Left renal cortex interstitium (tissue), 4 donors: Measurements from ENCODE around the gene MOSPD3. TPM values are rescaled to one million over a fixed set of nuclear protein-coding genes. Genes with fewer than 3 reads are reported as not detected.

Source experiments
- DNase-seq, 4 donors: peaks; one replicate each; pipeline ENCODE4 v3.0.0-alpha.2; 2013; ENCODE audit warnings: low read depth in 4 of 4, low spot score in 2 of 4, missing footprints in 1 of 4
- polyA plus RNA-seq, 4 donors: library from polyadenylated mRNA; unstranded; fragments of 120-200 nt; gene quantifications; one replicate each; pipeline ENCODE4 v1.2.1, GENCODE V29; 2013; ENCODE audit not compliant: insufficient read length in 4 of 4

MOSPD3 gene
- polyA plus RNA-seq, 4 donors, result 22.9 to 35.8 (median 29.9) TPM

- no peak for DNase-seq
Observed at GRCh38 chr7:100588438-100588837, 23.9 kb upstream of the MOSPD3 start.

GRCh38 chr7:100589341-100589947, 22.9 kb upstream of the MOSPD3 start:
- DNase-seq, result no peak

GRCh38 chr7:100590077-100590737, 22.1 kb upstream of the MOSPD3 start:
- no peak for DNase-seq

GRCh38 chr7:100591596-100591995, 20.7 kb upstream of the MOSPD3 start:
- no peak for DNase-seq

DNA sequence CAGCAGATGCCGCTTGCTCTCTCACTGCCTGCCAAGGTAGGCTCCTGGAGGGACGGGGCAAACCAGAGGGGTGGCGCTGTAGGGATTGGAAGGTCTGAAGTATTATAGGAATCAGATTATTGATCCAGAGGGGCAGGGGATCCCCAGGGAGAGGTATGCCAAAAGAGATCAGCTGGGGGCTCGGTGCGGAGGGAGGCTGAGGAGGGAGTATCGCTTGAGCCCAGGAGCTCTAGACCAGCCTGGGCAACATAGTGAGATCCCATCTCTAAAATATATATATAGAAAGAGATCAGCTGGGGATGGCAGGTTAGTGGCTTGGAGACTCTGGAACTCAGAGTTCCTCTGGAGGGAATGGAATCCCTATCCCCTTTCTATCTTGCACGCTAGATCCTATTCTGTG, 17.2 kb upstream of the MOSPD3 start:
- no peak for DNase-seq

DNA sequence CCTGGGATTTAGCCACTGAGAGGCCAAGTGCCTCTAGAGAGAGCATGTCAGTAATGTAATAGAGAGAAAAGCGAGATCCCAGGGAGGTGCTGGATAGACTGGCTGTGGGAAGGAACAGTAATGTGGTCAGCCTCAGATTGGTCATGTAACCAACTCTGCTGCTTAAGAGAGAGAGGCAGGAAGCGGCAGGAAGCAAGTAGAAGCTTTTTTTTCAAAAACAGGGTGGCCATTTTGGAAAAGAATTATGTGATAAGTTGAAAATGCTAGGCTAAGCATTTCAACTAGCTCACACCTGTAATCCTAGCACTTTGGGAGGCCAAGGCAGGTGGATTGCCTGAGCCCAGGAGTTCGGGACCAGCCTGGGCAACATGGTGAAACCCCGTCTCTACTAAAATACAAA, 13.9 kb upstream of the MOSPD3 start:
- no peak for DNase-seq

DNA sequence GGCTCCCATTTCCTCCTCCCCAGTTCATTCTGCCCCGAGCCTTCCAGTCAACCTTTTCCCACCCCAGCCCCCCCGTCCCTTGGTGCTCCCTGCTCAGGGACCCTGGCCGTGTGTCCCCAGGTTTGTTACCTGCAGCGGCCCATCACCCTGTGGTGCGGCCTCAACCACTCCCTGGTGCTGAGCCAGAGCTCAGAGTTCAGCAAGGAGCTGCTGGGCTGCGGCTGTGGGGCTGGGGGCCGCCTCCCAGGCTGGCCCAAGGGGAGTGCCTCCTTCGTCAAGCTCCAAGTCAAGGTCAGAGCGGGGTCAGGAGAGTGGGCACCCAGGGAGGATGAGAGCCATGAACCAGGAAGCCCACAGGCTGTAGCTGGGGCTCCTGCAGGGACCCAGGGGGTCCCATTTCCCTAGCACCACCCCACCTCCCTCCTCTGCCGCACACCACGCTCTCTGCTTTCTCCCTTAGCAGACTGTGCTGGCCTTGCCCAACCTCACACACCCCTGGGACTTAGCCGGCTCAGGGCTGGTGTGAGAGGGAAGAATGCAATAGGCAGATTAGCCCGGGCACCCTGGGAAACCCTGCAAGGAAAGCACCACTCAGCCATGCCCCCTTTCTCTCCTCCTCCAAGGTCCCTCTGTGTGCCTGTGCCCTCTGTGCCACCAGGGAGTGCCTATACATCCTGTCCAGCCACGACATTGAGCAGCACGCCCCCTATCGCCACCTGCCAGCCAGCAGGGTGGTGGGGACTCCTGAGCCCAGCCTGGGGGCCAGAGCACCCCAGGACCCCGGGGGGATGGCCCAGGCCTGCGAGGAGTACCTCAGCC, 12.2 kb upstream of the MOSPD3 start:
- DNase-seq, result no peak

DNA sequence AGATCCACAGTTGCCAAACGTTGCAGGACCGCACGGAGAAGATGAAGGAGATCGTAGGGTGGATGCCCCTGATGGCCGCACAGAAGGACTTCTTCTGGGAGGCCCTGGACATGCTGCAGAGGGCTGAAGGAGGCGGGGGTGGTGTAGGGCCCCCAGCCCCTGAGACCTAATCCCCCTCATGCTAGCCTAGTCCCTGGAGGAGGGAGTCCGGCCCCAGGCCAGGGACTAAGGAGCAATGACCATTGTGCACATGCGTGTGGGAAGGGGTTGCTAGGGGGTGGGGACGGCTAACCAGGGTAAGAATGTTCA, 11.7 kb upstream of the MOSPD3 start:
- DNase-seq, result no peak

DNA sequence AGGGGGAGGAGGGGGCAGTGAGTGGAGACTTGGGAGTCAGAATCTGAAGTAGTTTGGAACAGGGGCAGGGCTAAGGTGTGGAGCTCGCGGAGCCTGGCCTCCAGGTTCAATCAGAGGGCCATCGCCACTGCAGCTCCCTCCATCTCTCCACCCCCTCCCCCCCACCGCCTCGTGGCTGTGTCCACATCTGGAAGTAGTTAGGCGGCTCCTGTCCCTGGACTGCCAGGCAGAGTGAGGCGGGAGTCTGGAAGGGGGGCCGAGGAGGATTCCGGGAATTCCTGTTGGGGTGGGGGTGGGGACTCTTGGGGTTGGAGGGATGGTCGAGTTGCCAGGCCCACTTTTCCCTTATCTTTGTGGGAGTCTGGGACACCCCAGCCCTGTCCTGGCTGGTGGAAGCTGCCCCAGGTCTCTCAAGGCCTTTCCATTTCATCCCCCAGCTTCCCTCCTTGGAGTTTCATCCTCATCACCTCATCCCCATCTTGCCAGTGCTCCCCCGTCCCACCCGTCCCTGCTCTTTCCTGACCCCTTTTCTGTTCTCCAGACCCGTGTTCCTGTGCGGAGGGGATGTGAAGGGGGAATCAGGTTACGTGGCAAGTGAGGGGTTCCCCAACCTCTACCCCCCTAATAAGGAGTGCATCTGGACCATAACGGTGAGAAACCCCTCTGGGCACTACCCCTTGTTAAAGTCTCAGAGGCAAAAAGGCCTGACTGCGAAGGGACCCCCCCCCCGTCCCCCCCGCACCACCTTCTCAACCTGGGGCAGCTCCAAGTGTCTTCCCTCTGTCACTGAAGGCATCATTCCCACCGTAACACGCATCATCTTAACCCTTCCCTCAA, 9.2 kb upstream of the MOSPD3 start:
- no peak for DNase-seq

DNA sequence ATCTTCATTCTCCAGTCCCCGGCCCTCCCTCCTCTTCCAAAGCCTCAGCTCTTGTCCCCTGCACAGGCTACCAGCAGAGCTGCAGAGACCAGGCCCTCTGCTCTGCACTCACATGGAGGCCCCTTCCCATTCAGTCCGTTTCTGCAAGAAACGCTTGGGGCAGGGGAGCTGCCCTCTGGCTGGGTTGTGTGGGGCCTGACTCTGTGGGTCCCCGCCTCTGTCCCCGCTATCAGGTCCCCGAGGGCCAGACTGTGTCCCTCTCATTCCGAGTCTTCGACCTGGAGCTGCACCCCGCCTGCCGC, 8.7 kb upstream of the MOSPD3 start:
- DNase-seq, result no peak

DNA sequence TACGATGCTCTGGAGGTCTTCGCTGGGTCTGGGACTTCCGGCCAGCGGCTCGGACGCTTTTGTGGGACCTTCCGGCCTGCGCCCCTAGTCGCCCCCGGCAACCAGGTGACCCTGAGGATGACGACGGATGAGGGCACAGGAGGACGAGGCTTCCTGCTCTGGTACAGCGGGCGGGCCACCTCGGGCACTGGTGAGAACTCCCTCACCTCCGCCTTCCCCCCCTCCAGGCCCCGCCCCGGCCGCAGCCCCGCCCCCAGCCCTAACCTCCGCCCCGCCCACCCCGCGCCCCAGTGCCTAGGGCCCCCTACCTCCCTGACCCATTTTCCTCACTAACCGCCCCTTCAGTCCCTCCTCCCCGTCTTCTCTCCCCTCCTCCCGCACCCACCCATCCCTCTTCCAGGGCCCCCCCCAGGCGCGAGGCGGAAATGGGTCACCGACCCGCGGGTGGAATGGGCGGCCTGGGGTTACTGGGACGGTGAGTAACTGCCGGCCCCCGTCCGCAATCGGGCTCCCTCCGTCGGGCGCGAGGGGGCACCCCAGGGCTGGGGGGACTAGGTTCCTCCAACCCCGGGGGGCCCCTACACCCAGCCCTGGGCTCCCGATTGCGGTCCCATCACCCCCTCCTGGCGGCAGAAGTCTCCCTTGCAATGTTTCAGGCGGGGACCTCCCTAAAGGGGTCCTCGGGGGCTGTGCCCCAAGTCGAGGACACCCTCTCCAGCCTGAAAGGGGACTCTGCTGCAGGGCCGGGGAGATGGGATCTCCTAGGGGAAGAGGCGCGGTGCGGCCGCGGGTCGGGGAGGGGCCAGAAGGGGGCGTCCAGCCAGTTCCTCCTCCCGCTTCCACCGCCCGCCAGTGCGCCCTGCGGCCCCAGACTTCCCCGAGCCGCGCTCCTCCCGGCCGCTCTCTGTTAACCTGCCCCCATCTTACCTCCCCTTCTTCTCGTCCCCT, 8.0 kb upstream of the MOSPD3 start:
- DNase-seq, result no peak

- DNase-seq, result no peak
Observed at GRCh38 chr7:100604976-100605911, 7.1 kb upstream of the MOSPD3 start.

DNA sequence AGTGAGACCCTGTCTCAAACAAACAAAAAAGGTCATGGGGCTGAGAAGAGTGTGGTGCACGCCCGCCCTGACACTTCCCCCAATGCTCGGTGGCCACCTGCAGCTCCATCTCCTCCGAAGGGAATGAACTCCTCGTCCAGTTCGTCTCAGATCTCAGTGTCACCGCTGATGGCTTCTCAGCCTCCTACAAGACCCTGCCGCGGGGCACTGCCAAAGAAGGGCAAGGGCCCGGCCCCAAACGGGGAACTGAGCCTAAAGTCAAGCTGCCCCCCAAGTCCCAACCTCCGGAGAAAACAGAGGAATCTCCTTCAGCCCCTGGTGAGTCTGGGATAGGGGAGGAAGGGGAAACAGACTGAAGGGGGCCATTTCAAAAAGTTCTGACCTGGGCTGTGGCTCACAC, 6.0 kb upstream of the MOSPD3 start:
- DNase-seq, result no peak

GRCh38 chr7:100607111-100607510, 5.2 kb upstream of the MOSPD3 start:
- DNase-seq, result no peak

- no peak for DNase-seq
Observed at GRCh38 chr7:100609958-100610357, 2.4 kb upstream of the MOSPD3 start.

GRCh38 chr7:100612730-100613390, 520 bp downstream of the MOSPD3 start:
- no peak for DNase-seq

- no peak for DNase-seq
Observed at GRCh38 chr7:100613412-100614175, 1.3 kb downstream of the MOSPD3 start.

DNA sequence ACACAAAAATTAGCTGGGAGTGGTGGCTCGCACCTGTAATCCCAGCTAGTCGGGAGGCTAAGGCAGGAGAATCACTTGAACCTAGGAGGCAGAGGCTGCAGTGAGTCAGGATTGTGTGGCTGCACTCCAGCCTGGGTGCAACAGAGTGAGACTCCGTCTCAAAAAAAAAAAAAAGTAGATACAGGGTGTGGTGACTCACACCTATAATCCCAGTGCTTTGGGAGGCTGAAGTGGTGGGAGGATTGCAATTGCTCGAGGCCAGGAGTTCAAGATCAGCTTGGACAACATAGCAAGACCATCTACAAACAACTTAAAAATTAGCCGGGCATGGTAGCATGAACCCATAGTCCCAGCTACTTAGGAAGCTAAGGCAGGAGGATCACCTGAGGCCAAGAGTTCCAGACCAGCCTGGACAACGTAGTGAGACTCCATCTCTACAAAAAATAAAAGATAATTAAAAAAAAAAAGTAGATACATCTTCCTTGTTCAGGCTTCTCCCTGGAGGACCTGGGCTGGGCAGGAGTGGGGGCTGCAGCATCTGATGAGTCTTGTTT, 2.0 kb downstream of the MOSPD3 start:
- DNase-seq, result no peak
